Esophagus mucosa (tissue), 1 donor: ENCODE measurements around the gene ATP1A1. TPM values are rescaled to one million over a fixed set of nuclear protein-coding genes. Genes with fewer than 3 reads are reported as not detected.
A peak's percentile ranks its signal among the peaks of the same experiment; 100 is the strongest.

Experiments used
- ATAC-seq: fragments of 200-7000 bp; cut with Tn5 transposase; one replicate; pipeline ENCODE4 v1.9.1; 2020
- total RNA-seq: library from RNA; stranded (reverse); gene quantifications from one replicate; pipeline ENCODE4 v1.2.4, GENCODE V29; 2023
- donor health status: DM: yes; HTN: yes; CAD: no.

Gene ATP1A1
- total RNA-seq, 1 donor from 2014 or later, result 371 TPM

DNA sequence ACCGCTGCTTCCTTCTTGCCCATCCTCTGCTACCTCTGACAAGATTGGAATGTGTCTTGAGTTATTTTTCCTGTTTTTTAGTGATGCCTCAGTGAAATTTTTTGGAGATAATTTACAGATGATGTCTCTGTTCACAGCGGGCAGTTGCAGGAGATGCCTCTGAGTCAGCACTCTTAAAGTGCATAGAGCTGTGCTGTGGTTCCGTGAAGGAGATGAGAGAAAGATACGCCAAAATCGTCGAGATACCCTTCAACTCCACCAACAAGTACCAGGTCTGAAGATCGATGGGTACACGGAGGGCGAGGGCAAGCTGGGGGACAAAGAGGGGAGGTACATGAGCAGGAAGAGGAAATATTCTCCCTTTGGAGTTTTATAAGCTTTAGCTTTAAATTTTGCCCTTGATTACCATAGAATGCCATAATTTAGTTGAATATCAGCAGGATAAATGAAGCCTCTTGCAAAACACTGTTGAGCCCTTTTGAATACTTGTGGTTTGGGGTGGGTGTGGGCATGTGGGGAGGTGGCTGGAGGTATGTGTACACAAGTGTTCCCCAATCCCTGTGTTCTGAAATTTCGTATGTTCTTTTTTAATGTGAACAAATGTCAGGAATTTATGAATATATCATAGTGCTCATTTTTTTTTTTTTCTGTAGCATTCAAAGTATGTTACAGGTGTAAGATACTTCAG, 19.8 kb downstream of the ATP1A1 start:
- no peak for ATAC-seq

DNA sequence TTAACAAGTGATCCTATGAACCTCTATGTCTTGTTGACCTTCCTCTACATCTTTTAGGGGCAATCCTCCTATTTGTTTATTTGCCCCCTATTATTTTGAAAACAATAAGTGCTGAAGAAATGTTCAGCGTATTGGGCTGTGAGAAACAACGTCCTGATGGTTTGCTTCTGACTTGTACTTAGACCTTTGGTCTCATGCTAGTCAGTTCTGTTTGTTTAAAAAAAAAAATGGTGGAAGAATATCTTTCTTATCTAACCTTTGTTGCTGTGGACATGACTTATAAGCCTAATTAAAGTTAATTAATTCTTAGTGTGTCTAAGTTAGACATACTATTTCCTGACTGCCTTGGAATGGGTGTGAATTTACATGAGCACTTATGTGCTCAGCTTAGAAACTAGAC, 20.7 kb downstream of the ATP1A1 start:
- no peak for ATAC-seq

GRCh38 chr1:116394270-116394669, 21.2 kb downstream of the ATP1A1 start:
- ATAC-seq, result no peak

DNA sequence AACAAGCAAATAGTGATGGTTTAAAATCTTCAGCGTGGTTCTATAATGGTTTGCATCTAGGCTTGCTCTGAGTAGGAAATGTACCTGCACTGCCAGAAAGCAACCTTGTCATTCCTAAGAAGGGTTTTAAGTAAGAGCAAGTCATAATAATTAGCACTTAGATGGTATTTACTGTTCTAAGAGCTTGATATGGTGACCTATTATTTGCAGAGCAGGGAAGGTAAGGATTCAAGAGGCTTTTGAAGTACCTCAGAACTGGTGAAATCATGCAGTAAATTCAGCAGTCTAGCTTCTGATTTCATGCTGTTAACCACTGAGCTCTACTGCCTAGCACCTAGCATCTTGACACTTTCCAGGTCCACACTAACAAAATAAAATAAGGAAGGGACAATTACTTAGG, 23.7 kb downstream of the ATP1A1 start:
- ATAC-seq, result no peak

DNA sequence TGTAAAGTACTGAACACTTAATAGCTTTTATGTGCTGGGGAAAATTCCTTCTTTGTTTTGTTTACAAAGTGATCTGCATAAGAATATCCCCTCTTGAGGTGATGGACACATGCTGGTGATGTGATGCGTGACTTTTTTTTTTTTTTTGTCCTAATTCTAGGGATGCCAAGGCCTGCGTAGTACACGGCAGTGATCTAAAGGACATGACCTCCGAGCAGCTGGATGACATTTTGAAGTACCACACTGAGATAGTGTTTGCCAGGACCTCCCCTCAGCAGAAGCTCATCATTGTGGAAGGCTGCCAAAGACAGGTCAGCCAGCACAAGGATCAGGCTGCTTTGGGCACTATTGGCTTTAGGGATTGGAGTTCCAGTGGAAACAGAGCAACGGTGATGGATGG, 24.7 kb downstream of the ATP1A1 start:
- no peak for ATAC-seq

DNA sequence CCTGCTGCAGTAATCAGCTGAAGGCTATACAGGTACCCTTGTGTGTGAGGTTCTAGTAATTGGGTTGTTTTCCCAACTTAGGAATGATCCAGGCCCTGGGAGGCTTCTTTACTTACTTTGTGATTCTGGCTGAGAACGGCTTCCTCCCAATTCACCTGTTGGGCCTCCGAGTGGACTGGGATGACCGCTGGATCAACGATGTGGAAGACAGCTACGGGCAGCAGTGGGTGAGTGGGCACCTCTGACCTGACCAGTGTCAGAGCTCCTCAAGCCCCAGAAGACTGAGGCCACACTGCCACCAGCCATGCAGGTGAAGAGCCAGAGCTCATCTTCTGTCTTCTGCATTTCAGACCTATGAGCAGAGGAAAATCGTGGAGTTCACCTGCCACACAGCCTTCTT, 27.7 kb downstream of the ATP1A1 start:
- ATAC-seq, result no peak

- ATAC-seq, result no peak
These were observed 28.7 kb downstream of the ATP1A1 start for GRCh38 chr1:116401646-116402176.

DNA sequence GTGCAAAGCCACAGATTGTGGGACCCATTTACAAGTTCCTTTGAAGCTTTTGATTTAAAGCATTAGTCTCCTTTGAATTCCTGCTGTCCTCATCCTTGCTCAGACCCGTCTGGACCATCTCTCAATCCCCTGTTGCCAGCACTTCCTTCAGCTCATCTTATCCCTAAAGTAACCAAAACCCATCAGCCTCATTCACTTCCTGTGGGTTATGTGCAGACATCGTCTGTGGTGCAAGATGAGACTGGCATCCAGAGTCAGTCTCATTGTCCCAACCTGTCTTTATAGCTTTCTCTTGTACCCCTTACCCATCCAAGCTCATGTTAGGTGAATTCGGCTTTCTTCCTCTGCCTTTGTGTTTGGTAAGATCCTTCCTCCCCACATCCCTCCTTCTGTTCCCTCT, 29.3 kb downstream of the ATP1A1 start:
- no peak for ATAC-seq

DNA sequence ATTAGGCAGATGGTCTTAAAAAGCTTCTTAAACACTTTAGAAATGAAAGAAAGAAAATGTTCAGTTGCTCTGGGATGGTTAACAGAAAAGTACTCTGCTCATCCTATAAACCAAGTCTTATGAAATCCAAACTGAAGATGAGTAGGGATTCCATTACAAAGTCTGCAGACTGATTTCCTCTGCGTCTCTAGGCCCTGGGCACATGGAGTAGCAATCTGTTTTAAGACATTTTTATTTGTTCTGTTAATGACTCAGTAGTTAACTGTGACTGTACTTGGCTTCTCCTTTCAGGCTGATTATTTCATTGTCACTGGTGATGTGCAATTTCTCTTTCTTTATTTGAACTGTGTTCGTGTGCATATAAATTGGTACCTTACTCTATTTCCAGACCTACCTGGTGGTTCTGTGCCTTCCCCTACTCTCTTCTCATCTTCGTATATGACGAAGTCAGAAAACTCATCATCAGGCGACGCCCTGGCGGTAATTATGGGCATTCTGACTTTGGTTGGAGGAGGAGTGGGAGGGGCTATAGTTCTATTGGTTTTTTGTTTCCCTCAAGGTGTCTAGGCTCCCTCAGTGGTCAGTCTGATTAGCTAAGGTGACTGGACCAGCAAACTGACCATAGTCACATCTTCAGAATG, 30.6 kb downstream of the ATP1A1 start:
- ATAC-seq, result no peak

DNA sequence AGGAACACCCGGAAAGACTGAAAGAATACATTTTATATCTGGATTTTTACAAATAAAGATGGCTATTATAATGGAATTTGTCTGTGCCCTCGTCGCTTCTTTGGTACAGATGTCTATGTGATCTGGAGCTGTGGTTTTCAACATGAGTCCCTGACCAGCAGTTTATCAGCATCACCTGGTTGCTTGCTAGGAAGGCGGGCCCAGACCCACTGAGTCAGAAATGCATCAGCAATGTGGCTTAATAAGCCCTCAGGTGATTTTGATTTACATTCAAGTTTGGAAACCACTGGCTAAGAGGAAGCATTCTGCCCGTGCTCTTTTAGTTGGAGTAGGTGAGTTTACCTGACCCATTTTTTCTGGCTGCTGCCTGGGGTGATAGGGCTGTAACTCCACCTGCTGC, 31.7 kb downstream of the ATP1A1 start:
- ATAC-seq, result peak; percentile 53

DNA sequence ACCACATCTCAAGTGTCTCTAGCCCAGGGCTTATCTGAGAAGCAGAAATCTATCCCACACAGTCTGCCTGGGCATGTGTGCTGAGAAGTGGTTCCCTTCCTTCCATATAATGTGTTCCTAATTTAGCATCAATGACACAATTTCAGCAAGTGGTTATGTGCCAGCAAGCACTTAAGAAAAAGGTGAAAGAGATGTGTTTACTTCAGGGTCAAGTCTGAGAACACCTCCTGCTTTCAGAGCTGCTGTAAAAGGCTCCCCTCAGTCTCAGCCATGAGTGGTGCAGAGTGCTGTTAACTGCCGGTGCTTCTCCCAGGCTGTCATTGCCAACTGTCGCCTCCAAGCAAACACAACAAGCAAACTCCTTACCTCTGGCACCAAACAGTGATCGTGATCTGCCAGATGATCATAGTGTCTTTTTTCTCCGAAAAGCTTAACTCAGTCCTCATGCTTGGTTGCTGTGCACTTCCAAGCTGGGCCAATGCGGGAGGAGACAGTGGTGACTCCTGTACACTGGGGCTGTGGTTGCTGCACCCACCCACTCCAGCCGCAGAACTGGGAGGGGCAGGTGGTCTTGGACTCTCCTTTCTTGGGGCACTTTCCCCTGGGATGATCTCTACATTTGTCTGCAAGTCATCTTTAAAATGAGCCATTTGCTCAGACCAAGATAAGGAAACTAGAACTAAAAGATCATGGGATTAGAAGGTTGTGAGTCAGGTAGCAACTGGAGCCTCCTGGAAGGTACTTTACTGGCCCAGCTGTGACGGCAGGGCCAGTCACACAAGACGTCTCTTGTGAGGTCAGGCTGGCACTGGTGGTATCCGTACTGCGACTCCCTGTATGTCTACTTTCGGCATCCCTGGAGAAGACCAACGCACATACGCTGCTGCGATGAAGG, 32.4 kb downstream of the ATP1A1 start:
- ATAC-seq, result peak; percentile 43

GRCh38 chr1:116407033-116407432, 34.0 kb downstream of the ATP1A1 start:
- no peak for ATAC-seq

- ATAC-seq, result peak; percentile 50
These were observed 35.1 kb downstream of the ATP1A1 start for GRCh38 chr1:116408193-116408592.

GRCh38 chr1:116408803-116409720, 36.0 kb downstream of the ATP1A1 start:
- peak; percentile 23 for ATAC-seq

GRCh38 chr1:116409751-116410191, 36.7 kb downstream of the ATP1A1 start:
- ATAC-seq, result peak; percentile 50

- peak; percentile 47 for ATAC-seq
These were observed 38.9 kb downstream of the ATP1A1 start for GRCh38 chr1:116411784-116412479.

- ATAC-seq, result no peak
These were observed 39.4 kb downstream of the ATP1A1 start for GRCh38 chr1:116412480-116412798.

DNA sequence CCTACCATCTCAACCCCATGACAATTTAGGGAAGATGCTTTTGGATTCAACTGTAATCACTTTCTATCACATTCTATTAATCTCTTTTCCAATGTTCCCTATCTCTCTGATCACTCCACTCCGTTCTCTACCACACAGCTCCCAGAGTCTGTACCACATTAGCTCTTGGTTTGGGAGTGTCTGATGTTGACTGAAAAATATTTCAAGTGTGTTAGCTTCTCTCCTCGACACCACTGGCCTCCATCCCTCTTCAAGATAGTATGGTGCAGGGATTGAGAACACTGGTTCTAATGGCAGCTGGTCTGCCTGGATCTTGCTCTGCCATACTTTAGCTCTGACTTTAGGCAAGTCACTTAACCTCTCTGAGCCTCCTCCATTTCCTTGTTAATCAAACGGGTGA, 39.9 kb downstream of the ATP1A1 start:
- no peak for ATAC-seq

DNA sequence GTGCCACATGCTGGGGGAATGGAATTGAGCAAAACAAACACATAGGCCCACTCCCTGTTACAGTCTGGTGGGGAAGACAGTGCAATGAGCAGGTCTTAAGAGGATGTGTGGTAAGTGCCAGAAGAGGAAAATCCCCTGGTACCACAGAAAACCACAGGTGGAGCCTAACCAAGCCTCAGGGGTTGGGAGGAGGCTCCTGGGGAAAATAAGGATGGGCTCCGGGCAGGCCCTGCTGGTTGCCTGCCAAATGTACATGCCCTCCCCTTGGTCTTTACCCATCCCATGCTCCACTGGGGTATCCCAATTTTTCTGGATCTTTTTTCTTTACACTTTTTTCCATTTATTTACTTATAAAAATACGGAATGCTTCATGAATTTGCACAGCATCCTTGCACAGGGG, 40.4 kb downstream of the ATP1A1 start:
- no peak for ATAC-seq

DNA sequence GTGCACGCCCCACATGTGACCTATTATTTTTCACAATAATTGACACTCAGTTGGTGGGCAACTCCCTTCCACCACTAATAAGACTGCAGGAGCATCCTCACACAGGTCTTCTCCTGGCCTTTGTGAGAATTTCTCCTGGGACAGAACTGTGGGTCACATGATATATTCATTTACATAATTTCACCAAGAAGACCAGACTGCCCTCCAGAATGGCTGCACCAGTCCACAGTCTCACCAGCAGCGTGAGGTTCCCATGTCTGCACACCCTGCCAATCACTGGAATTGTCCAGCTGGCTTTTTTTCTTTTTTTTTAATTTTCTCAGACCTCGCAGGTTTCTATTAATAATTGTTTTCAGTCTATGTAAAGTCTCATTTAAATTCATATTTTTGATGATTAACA, 41.3 kb downstream of the ATP1A1 start:
- no peak for ATAC-seq

- no peak for ATAC-seq
These were observed 42.2 kb downstream of the ATP1A1 start for GRCh38 chr1:116415200-116415698.
